Adrenal gland (tissue), 5 donors: ENCODE results near the gene DBT.

Experiments
- POLR2A ChIP-seq, 2 donors: fragments of 450-650 bp; IDR thresholded peaks; one replicate each; pipeline ENCODE4 v1.6.1; 2017; ENCODE audit warnings: antibody characterized with exemption in 2 of 2, mild to moderate bottlenecking in 2 of 2, moderate library complexity in 1 of 2
- TF ChIP-seq, protein P1 (sequence below), 6 experiments: fragments of 450-650 bp in 4 of 6; fragments of 200-600 bp in 2 of 6; sonication (generic) in 1 of 6; IDR thresholded peaks; 1 replicate in 5 of 6; 2 replicates in 1 of 6; pipeline versions ENCODE4 v1.5.1 to v1.8.0; 2016 to 2021; ENCODE audit warnings: antibody characterized with exemption in 6 of 6, mild to moderate bottlenecking in 2 of 6, moderate library complexity in 1 of 6
- donor health status: DM: no; HTN: no; CAD: no.

DNA sequence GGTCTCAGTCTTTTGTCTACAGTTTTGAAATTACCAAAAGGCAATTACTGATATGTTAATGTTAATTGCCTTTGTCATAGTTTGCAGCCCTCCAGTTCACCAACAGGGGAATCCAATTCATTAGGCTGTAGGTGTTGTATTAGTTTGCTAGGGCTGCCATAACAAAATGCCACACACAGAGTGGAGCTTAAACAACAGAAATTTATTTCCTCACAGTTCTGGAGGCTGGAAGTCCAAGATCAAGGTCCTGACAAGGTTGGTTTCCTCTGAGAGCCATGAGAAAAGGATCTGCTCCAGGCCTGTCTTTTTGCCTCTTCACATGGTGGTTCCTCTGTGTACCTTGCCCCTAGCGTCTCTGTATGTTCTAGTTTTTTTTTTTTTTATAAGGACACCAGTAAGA is 17.6 kb upstream of the DBT start:
- TF ChIP-seq, protein P1, sequence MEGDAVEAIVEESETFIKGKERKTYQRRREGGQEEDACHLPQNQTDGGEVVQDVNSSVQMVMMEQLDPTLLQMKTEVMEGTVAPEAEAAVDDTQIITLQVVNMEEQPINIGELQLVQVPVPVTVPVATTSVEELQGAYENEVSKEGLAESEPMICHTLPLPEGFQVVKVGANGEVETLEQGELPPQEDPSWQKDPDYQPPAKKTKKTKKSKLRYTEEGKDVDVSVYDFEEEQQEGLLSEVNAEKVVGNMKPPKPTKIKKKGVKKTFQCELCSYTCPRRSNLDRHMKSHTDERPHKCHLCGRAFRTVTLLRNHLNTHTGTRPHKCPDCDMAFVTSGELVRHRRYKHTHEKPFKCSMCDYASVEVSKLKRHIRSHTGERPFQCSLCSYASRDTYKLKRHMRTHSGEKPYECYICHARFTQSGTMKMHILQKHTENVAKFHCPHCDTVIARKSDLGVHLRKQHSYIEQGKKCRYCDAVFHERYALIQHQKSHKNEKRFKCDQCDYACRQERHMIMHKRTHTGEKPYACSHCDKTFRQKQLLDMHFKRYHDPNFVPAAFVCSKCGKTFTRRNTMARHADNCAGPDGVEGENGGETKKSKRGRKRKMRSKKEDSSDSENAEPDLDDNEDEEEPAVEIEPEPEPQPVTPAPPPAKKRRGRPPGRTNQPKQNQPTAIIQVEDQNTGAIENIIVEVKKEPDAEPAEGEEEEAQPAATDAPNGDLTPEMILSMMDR (IDR thresholded peaks at IDR 0.05), result no peak
- TF ChIP-seq POLR2A (IDR thresholded peaks at IDR 0.05), result no peak
